GM12878 (cell line): ENCODE measurements around the gene SLTM. TPM values are rescaled to one million over a fixed set of nuclear protein-coding genes. Genes with fewer than 3 reads are reported as not detected.

Source experiments
- ATAC-seq: fragments of 200-7000 bp; cut with Tn5 transposase; 3 replicates; pipeline ENCODE4 v1.9.1; 2020; ENCODE audit warnings: mild to moderate bottlenecking, moderate library complexity
- BruUV-seq: library from RNA; stranded (reverse); fragments of 400-500 nt; replicated peaks from 2 replicates; lab custom pipeline; 2021; lab: Mats Ljungman, UMichigan
- CTCF ChIA-PET: fragments of 300-600 bp; sonication (Branson Sonifier 250); formaldehyde crosslinking; extraction: SDS; loops from one replicate; lab custom pipeline; 2021; ENCODE audit warnings: inconsistent platforms; lab: Yijun Ruan, JAX
- POLR2A ChIA-PET: fragments of 350-600 bp; formaldehyde crosslinking; extraction: SDS; loops from one replicate; lab custom pipeline; 2021; ENCODE audit warnings: inconsistent platforms; lab: Charles Lee
- RAD21 ChIA-PET: fragments of 300-600 bp; sonication (Branson Sonifier 250); formaldehyde crosslinking; loops from one replicate; lab custom pipeline; 2023; ENCODE audit warnings: antibody characterized with exemption; ENCODE audit not compliant: unreplicated experiment; lab: Charles Lee
- SMC1A ChIA-PET: fragments of 300-600 bp; sonication (Branson Sonifier 250); formaldehyde crosslinking; loops from one replicate; lab custom pipeline; 2023; ENCODE audit not compliant: unreplicated experiment, uncharacterized antibody; lab: Charles Lee
- DNase-seq: peaks from one replicate; pipeline ENCODE4 v3.0.0-alpha.2; 2011; ENCODE audit warnings: low read depth, low spot score
- FAIRE-seq: peaks from 3 replicates; lab custom pipeline; 2011; peaks lifted over from hg19 to GRCh38; lab: Jason Lieb, UNC
- H2AFZ ChIP-seq: 2 replicates; pipeline ENCODE4 v1.6.0; 2011; ENCODE audit warnings: low read depth, low read length, control low read depth; ENCODE audit not compliant: control insufficient read depth
- H3K27ac ChIP-seq: 2 replicates; pipeline ENCODE4 v1.5.1; 2011; ENCODE audit warnings: control low read depth; ENCODE audit not compliant: control insufficient read depth, insufficient read depth
- H3K27me3 ChIP-seq, 2 experiments: replicated peaks in 1 of 2; 2 replicates each; pipeline versions ENCODE4 v1.6.0 to v1.6.1; 2011; ENCODE audit warnings: low read length in 1 of 2; ENCODE audit not compliant: control insufficient read depth in 2 of 2, insufficient read depth in 2 of 2
- H3K36me3 ChIP-seq, 2 experiments: 2 replicates each; pipeline ENCODE4 v1.5.1; 2011; ENCODE audit warnings: low read length in 1 of 2; ENCODE audit not compliant: control insufficient read depth in 2 of 2, insufficient read depth in 2 of 2
- H3K4me1 ChIP-seq: 2 replicates; pipeline ENCODE4 v1.6.1; 2011; ENCODE audit warnings: mild to moderate bottlenecking, low read length, moderate library complexity, mixed read lengths; ENCODE audit not compliant: control insufficient read depth, insufficient read depth
- H3K4me2 ChIP-seq: 2 replicates; pipeline ENCODE4 v1.6.0; 2011; ENCODE audit warnings: control low read depth; ENCODE audit not compliant: control insufficient read depth, insufficient read depth
- H3K4me3 ChIP-seq: fragments of 200-600 bp; sonication (generic); 2 replicates; pipeline ENCODE4 v1.5.1; 2016
- H3K79me2 ChIP-seq: 2 replicates; pipeline ENCODE4 v1.6.0; 2011; ENCODE audit warnings: low read length; ENCODE audit not compliant: control insufficient read depth, insufficient read depth
- H3K9ac ChIP-seq: 2 replicates; pipeline ENCODE4 v1.8.0; 2011; ENCODE audit warnings: low read length, control low read depth, mixed read lengths; ENCODE audit not compliant: control insufficient read depth, insufficient read depth
- H3K9me3 ChIP-seq: replicated peaks from 3 replicates; pipeline ENCODE4 v1.5.1; 2011; ENCODE audit warnings: mild to moderate bottlenecking, low read length; ENCODE audit not compliant: control insufficient read depth, insufficient read depth
- H4K20me1 ChIP-seq: 2 replicates; pipeline ENCODE4 v1.6.0; 2011; ENCODE audit not compliant: control insufficient read depth, insufficient read depth
- BRCA1 ChIP-seq: IDR thresholded peaks from 2 replicates; pipeline ENCODE4 v1.6.1; 2011; ENCODE audit warnings: low read depth, low read length, improper control_type of control experiment
- IKZF2 ChIP-seq, 2 experiments: fragments of 450-650 bp; IDR thresholded peaks; 2 replicates each; pipeline ENCODE4 v1.6.1; 2017; ENCODE audit warnings: mild to moderate bottlenecking in 2 of 2, moderate library complexity in 2 of 2
- MLLT1 ChIP-seq: fragments of 450-650 bp; IDR thresholded peaks from 2 replicates; pipeline ENCODE4 v1.6.1; 2016; ENCODE audit warnings: mild to moderate bottlenecking
- POLR2AphosphoS5 ChIP-seq: IDR thresholded peaks from 2 replicates; pipeline ENCODE4 v1.6.1; 2011; ENCODE audit warnings: mild to moderate bottlenecking, low read length, inconsistent platforms
- SIN3A ChIP-seq: IDR thresholded peaks from 2 replicates; pipeline ENCODE4 v1.6.1; 2012; ENCODE audit warnings: low read depth, low read length, improper control_type of control experiment
- ZNF274 ChIP-seq: IDR thresholded peaks from one replicate; pipeline ENCODE4 v1.8.0; 2011; ENCODE audit not compliant: insufficient read length, insufficient read depth
- ZNF384 ChIP-seq: IDR thresholded peaks from 2 replicates; pipeline ENCODE4 v1.6.1; 2012; ENCODE audit warnings: low read depth, mild to moderate bottlenecking, low read length, improper control_type of control experiment, borderline replicate concordance
- WGBS: methylation state at CpG from one replicate; pipeline ENCODE4 v1.1.6; 2016; ENCODE audit warnings: low lambda C conversion rate; ENCODE audit not compliant: insufficient replicate concordance, insufficient coverage; ENCODE audit errors: missing lambda C conversion rate; 5-methylcytosine and 5-hydroxymethylcytosine counted together
- in situ Hi-C: fragments of 300-500 bp; cut with MboI; formaldehyde crosslinking; loops from 9 replicates; pipeline ENCODE4 v1.14.3; 2018; ENCODE audit warnings: mixed read lengths
- intact Hi-C: fragments of 100-400 bp; cut with micrococcal nuclease; formaldehyde crosslinking; loops from one replicate; pipeline ENCODE4 v1.14.2; 2022; ENCODE audit not compliant: unreplicated experiment
- polyA plus RNA-seq, 11 experiments: library from polyadenylated mRNA; depleted of rRNA in 4 of 11; unstranded in 6 of 11; stranded (reverse) in 5 of 11; fragments of >200 nt; fragmentation: Nextera tagmentation in 4 of 11; fragmentation: Illumina TruSeq in 1 of 11; extraction: Ambion mirVana in 4 of 11; extraction: Trizol in 1 of 11; gene quantifications; 1 replicate in 1 of 11; 2 replicates in 10 of 11; pipeline versions ENCODE4 v1.2.1 to v1.2.3, GENCODE V29; 2011 to 2016; ENCODE audit warnings: inconsistent platforms in 2 of 11, missing spikeins in 2 of 11, low read depth in 1 of 11
- total RNA-seq, 4 experiments: library from RNA; depleted of rRNA in 3 of 4; stranded (reverse); fragments of >200 nt in 3 of 4; fragmentation: Illumina TruSeq in 1 of 4; extraction: Trizol in 1 of 4; gene quantifications; 2 replicates each; pipeline versions ENCODE4 v1.2.1 to v1.2.3, GENCODE V29; 2013 to 2021
- TF ChIP-seq, protein P1 (sequence below): IDR thresholded peaks from 2 replicates; pipeline ENCODE4 v1.6.1; 2012; ENCODE audit warnings: low read depth, low read length, improper control_type of control experiment

SLTM gene
- total and polyA plus RNA-seq, 10 of the 15 experiments (the other 5 are each of a cell fraction or from before 2014, with no cell fraction given) = 50.5 to 152 (median 90.9) TPM

DNA sequence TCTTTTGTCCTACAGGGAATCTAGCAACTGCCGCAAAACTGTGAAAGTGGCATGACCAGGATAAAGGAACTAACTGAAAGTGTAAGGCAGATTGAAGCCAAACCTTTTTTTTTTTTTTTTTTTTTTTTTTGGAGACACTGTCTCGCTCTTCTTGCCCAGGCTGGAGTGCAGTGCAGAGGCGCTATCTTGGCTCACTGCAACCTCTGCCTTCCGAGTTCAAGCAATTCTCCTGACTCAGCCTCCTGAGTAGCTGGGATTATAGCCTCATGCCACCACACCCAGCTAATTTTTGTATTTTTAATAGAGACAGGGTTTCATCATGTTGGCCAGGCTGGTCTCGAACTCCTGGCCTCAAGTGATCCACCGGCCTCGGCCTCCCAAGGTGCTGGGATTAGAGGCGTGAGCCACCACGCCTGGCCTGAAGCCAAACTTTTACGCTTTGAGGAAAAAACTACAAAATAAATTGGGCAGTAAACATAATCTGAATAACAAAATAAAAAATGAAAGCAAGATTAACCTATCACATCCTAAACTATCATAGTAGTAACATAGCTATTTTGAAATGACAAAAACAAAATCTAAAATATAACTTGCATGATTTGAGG is 9.7 kb downstream of the SLTM start:
- Histone ChIP-seq H3K4me2 (no peak overlapping the region), H3K36me3 (peaks cover 0 to 22% of the 10 kb centered on the region in 2 experiments; a peak in 2 of 4 replicates), H3K4me1 (peaks cover 2% of the 10 kb centered on the region; the same call in 1 of the 2 replicates), H3K9ac (no peak overlapping the region), H3K27ac (no peak overlapping the region; the same call in 1 of the 2 replicates), H3K27me3 (no peaks in the 10 kb centered on the region), H4K20me1 (no peaks in the 10 kb centered on the region), H3K4me3 (no peak overlapping the region)
- WGBS = 99% methylated on average over 8 of the region's 10 CpGs
- POLR2A ChIA-PET = interaction anchor here (0.7 to 1.3 kb wide), 3 partner anchors 8 to 44 kb away, joined by 3 to 10 read pairs (median 3); no protein-coding TSS in a partner anchor
- SMC1A ChIA-PET = interaction anchor here (0.7 to 1.3 kb wide), 5 partner anchors 8 to 16 kb away, joined by 3 to 4 read pairs (median 3); no protein-coding TSS in a partner anchor
- ATAC-seq (no peak), FAIRE-seq (no peak), DNase-seq (no peak)
- intact Hi-C loops = loop anchor here (1.0 kb wide), 1 partner anchor 9 kb away; no protein-coding TSS in a partner anchor
- no TSS peak for BruUV-seq
- TF ChIP-seq MLLT1 = no peak
- no peak for TF ChIP-seq ZNF384
- TF ChIP-seq, all 136 proteins: peak for 0
- in situ Hi-C loops = no loop called here
- Histone ChIP-seq H3K9me3 (no peaks in the 10 kb centered on the region), H3K79me2 (peaks cover 63% of the 10 kb centered on the region), H2AFZ (no peak overlapping the region)
- ChIA-PET CTCF (interaction anchor here (0.6 kb wide), 1 partner anchor 1402 kb away, joined by 3 read pairs; no protein-coding TSS in a partner anchor), RAD21 (interaction anchor here (0.6 kb wide), 1 partner anchor 210 kb away, joined by 3 read pairs; no protein-coding TSS in a partner anchor)

DNA sequence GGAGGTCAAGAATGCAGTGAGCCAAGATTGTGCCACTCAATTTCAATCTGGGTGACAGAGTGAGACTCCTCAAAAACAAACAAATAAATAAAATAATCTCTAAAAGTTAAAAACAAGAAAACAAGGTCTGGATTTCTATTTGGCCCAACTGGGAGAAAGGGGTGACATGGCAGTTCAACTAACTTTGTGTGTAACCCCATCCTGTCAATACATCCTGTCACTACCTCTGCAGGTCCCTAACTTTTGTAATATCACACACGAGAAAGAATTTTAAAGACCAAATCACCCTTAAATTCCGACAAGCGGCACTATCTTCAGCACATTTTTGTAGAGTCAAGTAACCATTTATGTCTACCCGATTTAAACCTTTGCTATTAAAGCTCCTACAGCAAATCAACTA is 10.2 kb downstream of the SLTM start:
- Histone ChIP-seq H4K20me1 (no peaks in the 10 kb centered on the region), H3K27me3 (no peaks in the 10 kb centered on the region), H3K4me1 (peaks cover 2% of the 10 kb centered on the region; the same call in 1 of the 2 replicates), H3K9ac (no peak overlapping the region), H3K27ac (no peak overlapping the region), H3K9me3 (no peaks in the 10 kb centered on the region), H2AFZ (no peak overlapping the region), H3K4me2 (no peak overlapping the region), H3K36me3 (peaks cover 0 to 22% of the 10 kb centered on the region in 2 experiments; a peak in 2 of 4 replicates), H3K79me2 (peaks cover 61% of the 10 kb centered on the region), H3K4me3 (no peak overlapping the region)
- DNase-seq = no peak
- POLR2A ChIA-PET = interaction anchor here (0.7 to 1.3 kb wide), 2 partner anchors 9 to 43 kb away, joined by 3 to 10 read pairs; no protein-coding TSS in a partner anchor
- SMC1A ChIA-PET = interaction anchor here (0.8 to 1.3 kb wide), 4 partner anchors 9 to 15 kb away, joined by 3 to 4 read pairs (median 4); no protein-coding TSS in a partner anchor
- CTCF ChIA-PET = interaction anchor here (0.6 to 2.0 kb wide), 2 partner anchors 9 to 1403 kb away, joined by 3 to 8 read pairs; no protein-coding TSS in a partner anchor
- in situ Hi-C loops = no loop called here
- BruUV-seq = no TSS peak
- WGBS = 86% methylated on average over 4 of the region's 4 CpGs
- RAD21 ChIA-PET = no interaction called here
- intact Hi-C loops = no loop called here
- ATAC-seq = no peak
- FAIRE-seq = no peak
- TF ChIP-seq BRCA1 (no peak), POLR2AphosphoS5 (no peak), SIN3A (no peak), IKZF2 (IDR thresholded peaks at IDR 0.05) (no peak), ZNF274 (no peak)
- TF ChIP-seq, protein P1, sequence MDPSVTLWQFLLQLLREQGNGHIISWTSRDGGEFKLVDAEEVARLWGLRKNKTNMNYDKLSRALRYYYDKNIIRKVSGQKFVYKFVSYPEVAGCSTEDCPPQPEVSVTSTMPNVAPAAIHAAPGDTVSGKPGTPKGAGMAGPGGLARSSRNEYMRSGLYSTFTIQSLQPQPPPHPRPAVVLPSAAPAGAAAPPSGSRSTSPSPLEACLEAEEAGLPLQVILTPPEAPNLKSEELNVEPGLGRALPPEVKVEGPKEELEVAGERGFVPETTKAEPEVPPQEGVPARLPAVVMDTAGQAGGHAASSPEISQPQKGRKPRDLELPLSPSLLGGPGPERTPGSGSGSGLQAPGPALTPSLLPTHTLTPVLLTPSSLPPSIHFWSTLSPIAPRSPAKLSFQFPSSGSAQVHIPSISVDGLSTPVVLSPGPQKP = no peak
